H1 (cell line): ENCODE measurements around the gene RNF144A.

Experiments used
- CHD1 ChIP-seq: IDR thresholded peaks from 2 replicates; pipeline ENCODE4 v1.6.1; 2012; ENCODE audit warnings: low read depth, low read length, improper control_type of control experiment
- CTCF ChIP-seq, 3 experiments: IDR thresholded peaks; 1 replicate in 2 of 3; 2 replicates in 1 of 3; pipeline versions ENCODE4 v1.5.1 to v1.6.1; 2011; ENCODE audit warnings: low read length in 3 of 3, mild to moderate bottlenecking in 3 of 3, inconsistent platforms in 2 of 3, low read depth in 1 of 3, moderate library complexity in 1 of 3; ENCODE audit not compliant: insufficient read depth in 1 of 3; ENCODE audit errors: control extremely low read depth in 1 of 3
- EP300 ChIP-seq, 2 experiments: IDR thresholded peaks; 1 replicate in 1 of 2; 2 replicates in 1 of 2; pipeline ENCODE4 v1.6.1; 2011 to 2012; ENCODE audit warnings: low read depth in 2 of 2, low read length in 2 of 2, mild to moderate bottlenecking in 2 of 2, borderline replicate concordance in 1 of 2, inconsistent platforms in 1 of 2, moderate library complexity in 1 of 2
- GABPA ChIP-seq: IDR thresholded peaks from 2 replicates; pipeline ENCODE4 v1.6.1; 2011; ENCODE audit warnings: mild to moderate bottlenecking, low read length, moderate library complexity, borderline replicate concordance; ENCODE audit not compliant: insufficient read depth
- POLR2A ChIP-seq, 2 experiments: IDR thresholded peaks; 1 replicate in 1 of 2; 2 replicates in 1 of 2; pipeline ENCODE4 v1.6.1; 2011; ENCODE audit warnings: low read depth in 2 of 2, low read length in 2 of 2, mild to moderate bottlenecking in 2 of 2; ENCODE audit errors: control extremely low read depth in 1 of 2
- SP4 ChIP-seq: IDR thresholded peaks from 2 replicates; pipeline ENCODE4 v1.6.1; 2012; ENCODE audit warnings: low read length, inconsistent platforms
- USF2 ChIP-seq: IDR thresholded peaks from 2 replicates; pipeline ENCODE4 v1.6.1; 2011; ENCODE audit warnings: low read length, improper control_type of control experiment

DNA sequence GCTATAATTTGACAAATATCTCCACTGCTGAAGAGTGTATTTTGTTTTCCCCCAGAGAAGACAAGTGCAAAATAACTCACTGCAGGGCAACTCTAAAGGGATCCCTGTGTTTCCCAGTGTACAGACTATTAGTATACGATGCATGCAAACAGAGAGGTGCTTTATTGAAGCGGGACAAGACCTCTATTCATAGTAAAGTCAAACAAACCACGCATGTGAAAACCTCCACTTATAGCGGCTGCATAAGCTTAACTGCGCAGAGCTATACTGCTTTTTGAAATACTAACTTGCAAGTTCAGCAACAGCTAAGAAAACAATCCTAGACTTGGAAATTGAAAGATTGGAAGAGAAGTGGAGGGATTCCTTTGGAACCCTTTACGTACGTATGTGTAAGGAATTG is 15.6 kb downstream of the RNF144A start:
- no peak for TF ChIP-seq CHD1
- TF ChIP-seq GABPA: no peak
- TF ChIP-seq CTCF (IDR thresholded peaks at IDR 0.05; ENCODE audit: control extremely low read depth in 1 of 3, insufficient read depth in 1 of 3, low read depth in 1 of 3, low read length in 3 of 3): no peak
- TF ChIP-seq USF2: no peak
- no peak for TF ChIP-seq SP4
- no peak for TF ChIP-seq POLR2A (IDR thresholded peaks at IDR 0.05; ENCODE audit: control extremely low read depth in 1 of 2, low read depth in 2 of 2, low read length in 2 of 2)
- no peak for TF ChIP-seq EP300 (IDR thresholded peaks at IDR 0.05; ENCODE audit: borderline replicate concordance in 1 of 2, low read depth in 2 of 2, low read length in 2 of 2)
